CD4-positive, alpha-beta T cell treated with Interleukin-6 for 4 hours (primary cell): ENCODE results near the gene MGAT5B.

ENCODE experiments used
- DNase-seq: peaks from one replicate; pipeline ENCODE4 v3.0.0-alpha.2; 2020; ENCODE audit warnings: mixed read lengths

MGAT5B gene

GRCh38 chr17:76932402-76933333 lies 64.5 kb downstream of the MGAT5B start:
- DNase-seq = no peak

- no peak for DNase-seq
Measured at GRCh38 chr17:76934561-76935320, 66.5 kb downstream of the MGAT5B start.

GRCh38 chr17:76935331-76935730 lies 67.1 kb downstream of the MGAT5B start:
- no peak for DNase-seq

- no peak for DNase-seq
Measured at GRCh38 chr17:76937238-76937637, 69.0 kb downstream of the MGAT5B start.

- no peak for DNase-seq
Measured at GRCh38 chr17:76938009-76938408, 69.8 kb downstream of the MGAT5B start.

GRCh38 chr17:76940295-76940694 lies 72.1 kb downstream of the MGAT5B start:
- DNase-seq = no peak

GRCh38 chr17:76940738-76941350 lies 72.6 kb downstream of the MGAT5B start:
- no peak for DNase-seq

- no peak for DNase-seq
Measured at GRCh38 chr17:76943202-76943601, 75.0 kb downstream of the MGAT5B start.

GRCh38 chr17:76943781-76944213 lies 75.6 kb downstream of the MGAT5B start:
- no peak for DNase-seq

GRCh38 chr17:76944477-76944876 lies 76.3 kb downstream of the MGAT5B start:
- no peak for DNase-seq

GRCh38 chr17:76946111-76946771 lies 78.0 kb downstream of the MGAT5B start:
- no peak for DNase-seq

GRCh38 chr17:76946772-76947135 lies 78.5 kb downstream of the MGAT5B start:
- no peak for DNase-seq

- no peak for DNase-seq
Measured at GRCh38 chr17:76947309-76947708, 79.1 kb downstream of the MGAT5B start.

- DNase-seq = no peak
Measured at GRCh38 chr17:76947771-76948170, 79.6 kb downstream of the MGAT5B start.

- no peak for DNase-seq
Measured at GRCh38 chr17:76948301-76948700, 80.1 kb downstream of the MGAT5B start.

GRCh38 chr17:76948726-76949342 lies 80.6 kb downstream of the MGAT5B start:
- DNase-seq = no peak

GRCh38 chr17:76949913-76950695 lies 81.9 kb downstream of the MGAT5B start:
- DNase-seq = no peak

- DNase-seq = no peak
Measured at GRCh38 chr17:76951375-76951905, 83.2 kb downstream of the MGAT5B start.

- DNase-seq = no peak
Measured at GRCh38 chr17:76952402-76952801, 84.2 kb downstream of the MGAT5B start.

GRCh38 chr17:76953066-76953465 lies 84.9 kb downstream of the MGAT5B start:
- no peak for DNase-seq

GRCh38 chr17:76953946-76954345 lies 85.7 kb downstream of the MGAT5B start:
- DNase-seq = no peak
